ENCODE measurements around the gene CTIF. TPM values are rescaled to one million over a fixed set of nuclear protein-coding genes. Genes with fewer than 3 reads are reported as not detected.
"Not testable (repeated sequence)": the region's sequence is repeated elsewhere in the genome, so short reads cannot be mapped to it uniquely, and the experiment has no call there.

Gene CTIF
- polyA plus RNA-seq, 3 donors = 0.38 to 8.7 (median 1.2) TPM

GRCh38 chr18:48810805-48811204, 272.0 kb downstream of the CTIF start:
- H3K9ac ChIP-seq (ENCODE audit: insufficient read depth, low read length, poor library complexity, severe bottlenecking) = no peak overlapping the region
- no peaks in the 10 kb centered on the region for H3K27me3 ChIP-seq (ENCODE audit: control insufficient read depth in 2 of 2, insufficient read depth in 2 of 2, low read length in 2 of 2)
- peaks cover 0 to 3% (median 0%) of the 10 kb centered on the region in 3 donors for H3K27me3 Mint-ChIP-seq (ENCODE audit: low read depth in 3 of 3)
- H3K36me3 Mint-ChIP-seq = peaks cover 3 to 7% of the 10 kb centered on the region in 2 donors
- no peaks in the 10 kb centered on the region for H3K9me3 ChIP-seq (replicated peaks in 1 of 2; ENCODE audit: control insufficient read depth in 1 of 2, insufficient read depth in 1 of 2, low read length in 2 of 2)
- no peak overlapping the region for H3K4me2 ChIP-seq (replicated peaks; ENCODE audit: extremely low read depth, low read length, poor library complexity, severe bottlenecking)
- intact Hi-C loops (cut with micrococcal nuclease) = no loop called here
- peaks cover 41% of the 10 kb centered on the region for H3K4me1 Mint-ChIP-seq
- peaks cover 21 to 35% of the 10 kb centered on the region in 2 donors for H3K4me1 ChIP-seq (ENCODE audit: control insufficient read depth in 1 of 2, insufficient read depth in 2 of 2, low read length in 2 of 2)
- H3K36me3 ChIP-seq (replicated peaks in 1 of 2; ENCODE audit: control insufficient read depth in 1 of 2, insufficient read depth in 2 of 2, low read length in 2 of 2) = no peaks in the 10 kb centered on the region
- H2AFZ ChIP-seq (ENCODE audit: insufficient read depth, low read depth, low read length, poor library complexity, severe bottlenecking) = no peak overlapping the region
- H3K79me2 ChIP-seq (ENCODE audit: insufficient read depth, low read length) = no peaks in the 10 kb centered on the region
- H4K20me1 ChIP-seq (ENCODE audit: insufficient read depth, low read length) = no peaks in the 10 kb centered on the region
- no peaks in the 10 kb centered on the region for H3K9me3 Mint-ChIP-seq
- H3K4me3 ChIP-seq (replicated peaks in 1 of 3; ENCODE audit: low read depth in 2 of 3, low read length in 3 of 3) = no peak overlapping the region
- TF ChIP-seq, protein P1, sequence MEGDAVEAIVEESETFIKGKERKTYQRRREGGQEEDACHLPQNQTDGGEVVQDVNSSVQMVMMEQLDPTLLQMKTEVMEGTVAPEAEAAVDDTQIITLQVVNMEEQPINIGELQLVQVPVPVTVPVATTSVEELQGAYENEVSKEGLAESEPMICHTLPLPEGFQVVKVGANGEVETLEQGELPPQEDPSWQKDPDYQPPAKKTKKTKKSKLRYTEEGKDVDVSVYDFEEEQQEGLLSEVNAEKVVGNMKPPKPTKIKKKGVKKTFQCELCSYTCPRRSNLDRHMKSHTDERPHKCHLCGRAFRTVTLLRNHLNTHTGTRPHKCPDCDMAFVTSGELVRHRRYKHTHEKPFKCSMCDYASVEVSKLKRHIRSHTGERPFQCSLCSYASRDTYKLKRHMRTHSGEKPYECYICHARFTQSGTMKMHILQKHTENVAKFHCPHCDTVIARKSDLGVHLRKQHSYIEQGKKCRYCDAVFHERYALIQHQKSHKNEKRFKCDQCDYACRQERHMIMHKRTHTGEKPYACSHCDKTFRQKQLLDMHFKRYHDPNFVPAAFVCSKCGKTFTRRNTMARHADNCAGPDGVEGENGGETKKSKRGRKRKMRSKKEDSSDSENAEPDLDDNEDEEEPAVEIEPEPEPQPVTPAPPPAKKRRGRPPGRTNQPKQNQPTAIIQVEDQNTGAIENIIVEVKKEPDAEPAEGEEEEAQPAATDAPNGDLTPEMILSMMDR (IDR thresholded peaks at IDR 0.05) = no peak
- H3K4me3 Mint-ChIP-seq = no peak overlapping the region
- DNase-seq = no peak
- no peak overlapping the region for H3K27ac Mint-ChIP-seq
- H3K27ac ChIP-seq (ENCODE audit: low read depth in 1 of 2, low read length in 2 of 2) = no peak overlapping the region

- H3K27me3 Mint-ChIP-seq (ENCODE audit: low read depth in 3 of 3) = peaks cover 0 to 3% (median 0%) of the 10 kb centered on the region in 3 donors
- peaks cover 21 to 35% of the 10 kb centered on the region in 2 donors for H3K4me1 ChIP-seq (ENCODE audit: control insufficient read depth in 1 of 2, insufficient read depth in 2 of 2, low read length in 2 of 2)
- no peak for DNase-seq
- H3K9ac ChIP-seq (ENCODE audit: insufficient read depth, low read length, poor library complexity, severe bottlenecking) = no peak overlapping the region
- intact Hi-C loops (cut with micrococcal nuclease) = no loop called here
- TF ChIP-seq, protein P1 (IDR thresholded peaks at IDR 0.05) = no peak
- H3K36me3 ChIP-seq (replicated peaks in 1 of 2; ENCODE audit: control insufficient read depth in 1 of 2, insufficient read depth in 2 of 2, low read length in 2 of 2) = no peaks in the 10 kb centered on the region
- H4K20me1 ChIP-seq (ENCODE audit: insufficient read depth, low read length) = no peaks in the 10 kb centered on the region
- H3K27ac ChIP-seq (ENCODE audit: low read depth in 1 of 2, low read length in 2 of 2) = no peak overlapping the region
- H3K27ac Mint-ChIP-seq = no peak overlapping the region
- H3K79me2 ChIP-seq (ENCODE audit: insufficient read depth, low read length) = no peaks in the 10 kb centered on the region
- no peak overlapping the region for H2AFZ ChIP-seq (ENCODE audit: insufficient read depth, low read depth, low read length, poor library complexity, severe bottlenecking)
- no peaks in the 10 kb centered on the region for H3K27me3 ChIP-seq (ENCODE audit: control insufficient read depth in 2 of 2, insufficient read depth in 2 of 2, low read length in 2 of 2)
- H3K4me2 ChIP-seq (replicated peaks; ENCODE audit: extremely low read depth, low read length, poor library complexity, severe bottlenecking) = no peak overlapping the region
- H3K4me3 Mint-ChIP-seq = no peak overlapping the region
- no peak overlapping the region for H3K4me3 ChIP-seq (replicated peaks in 1 of 3; ENCODE audit: low read depth in 2 of 3, low read length in 3 of 3)
- WGBS (ENCODE audit: insufficient coverage) = no CpG with 5 or more reads among the region's 3 CpGs
- peaks cover 41% of the 10 kb centered on the region for H3K4me1 Mint-ChIP-seq
- H3K36me3 Mint-ChIP-seq = peaks cover 3 to 7% of the 10 kb centered on the region in 2 donors
- no peaks in the 10 kb centered on the region for H3K9me3 Mint-ChIP-seq
- H3K9me3 ChIP-seq (replicated peaks in 1 of 2; ENCODE audit: control insufficient read depth in 1 of 2, insufficient read depth in 1 of 2, low read length in 2 of 2) = no peaks in the 10 kb centered on the region
Measured at GRCh38 chr18:48811401-48811800, 272.6 kb downstream of the CTIF start.

DNA sequence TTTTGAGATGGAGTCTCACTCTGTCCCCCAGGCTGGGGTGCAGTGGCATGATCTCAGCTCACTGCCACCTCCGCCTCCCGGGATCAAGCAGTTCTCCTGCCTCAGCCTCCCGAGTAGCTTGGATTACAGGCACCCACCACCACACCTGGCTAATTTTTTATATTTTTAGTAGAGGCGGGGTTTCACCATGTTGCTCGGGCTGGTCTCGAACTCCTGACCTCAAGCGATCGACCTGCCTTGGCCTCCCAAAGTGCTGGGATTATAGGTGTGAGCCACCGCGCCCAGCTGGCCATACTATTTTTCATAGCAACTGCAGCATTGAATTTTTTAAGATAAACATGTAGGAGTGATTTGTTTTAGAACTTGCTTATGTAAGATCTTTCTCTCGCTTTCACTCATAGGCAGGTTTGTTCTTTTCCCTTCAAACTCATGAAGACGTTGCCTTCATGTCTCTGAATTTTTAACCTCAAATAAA, 273.2 kb downstream of the CTIF start:
- H2AFZ ChIP-seq (ENCODE audit: insufficient read depth, low read depth, low read length, poor library complexity, severe bottlenecking) = not testable (repeated sequence)
- no CpG with 5 or more reads among the region's 12 CpGs for WGBS (ENCODE audit: insufficient coverage)

More for the DNA sequence above, 273.2 kb downstream of the CTIF start:
- H4K20me1 ChIP-seq (ENCODE audit: insufficient read depth, low read length); H3K9me3 Mint-ChIP-seq; H3K4me3 ChIP-seq (replicated peaks in 1 of 3; ENCODE audit: low read depth in 2 of 3, low read length in 3 of 3); H3K4me3 Mint-ChIP-seq; intact Hi-C loops (cut with micrococcal nuclease); H3K36me3 ChIP-seq (replicated peaks in 1 of 2; ENCODE audit: control insufficient read depth in 1 of 2, insufficient read depth in 2 of 2, low read length in 2 of 2); H3K27me3 ChIP-seq (ENCODE audit: control insufficient read depth in 2 of 2, insufficient read depth in 2 of 2, low read length in 2 of 2); H3K27ac ChIP-seq (ENCODE audit: low read depth in 1 of 2, low read length in 2 of 2); H3K27me3 Mint-ChIP-seq (ENCODE audit: low read depth in 3 of 3); H3K9me3 ChIP-seq (replicated peaks in 1 of 2; ENCODE audit: control insufficient read depth in 1 of 2, insufficient read depth in 1 of 2, low read length in 2 of 2); H3K79me2 ChIP-seq (ENCODE audit: insufficient read depth, low read length); H3K9ac ChIP-seq (ENCODE audit: insufficient read depth, low read length, poor library complexity, severe bottlenecking); DNase-seq; H3K4me2 ChIP-seq (replicated peaks; ENCODE audit: extremely low read depth, low read length, poor library complexity, severe bottlenecking): not testable (repeated sequence)
- Mint-ChIP-seq H3K36me3 (peaks cover 8 to 11% of the 10 kb centered on the region in 2 donors), H3K4me1 (peaks cover 35% of the 10 kb centered on the region), H3K27ac (peak overlapping the region in 1 of 7 donors; percentile 35)
- peaks cover 21 to 35% of the 10 kb centered on the region in 2 donors for H3K4me1 ChIP-seq (ENCODE audit: control insufficient read depth in 1 of 2, insufficient read depth in 2 of 2, low read length in 2 of 2)
